Fibroblast of mammary gland (primary cell): ENCODE measurements around the gene NCS1.

ENCODE experiments used
- DNase-seq: peaks from one replicate; pipeline ENCODE4 v3.0.0-alpha.2; 2010; ENCODE audit warnings: low read depth
- H3K4me3 ChIP-seq: 2 replicates; pipeline ENCODE4 v1.5.1; 2011; ENCODE audit warnings: low read depth, mild to moderate bottlenecking, low read length, moderate library complexity; ENCODE audit not compliant: control insufficient read depth
- CTCF ChIP-seq: conservative IDR thresholded peaks from 2 replicates; pipeline ENCODE4 v1.5.1; 2011; ENCODE audit warnings: low read depth, low read length, inconsistent platforms; ENCODE audit not compliant: control insufficient read depth, insufficient read depth

Gene NCS1

GRCh38 chr9:130241198-130241535 lies 69.0 kb downstream of the NCS1 start:
- no peak for TF ChIP-seq CTCF
- no peak for DNase-seq
- no peak overlapping the region for H3K4me3 ChIP-seq

- no peak for TF ChIP-seq CTCF
- no peak overlapping the region for H3K4me3 ChIP-seq
Measured at GRCh38 chr9:130242270-130243014, 70.2 kb downstream of the NCS1 start.

GRCh38 chr9:130243015-130243881 lies 71.0 kb downstream of the NCS1 start:
- DNase-seq: peak; percentile 41
- no peak overlapping the region for H3K4me3 ChIP-seq
- TF ChIP-seq CTCF: peak; percentile 82

More at GRCh38 chr9:130242270-130243014, 70.2 kb downstream of the NCS1 start:
- no peak for DNase-seq

- TF ChIP-seq CTCF: no peak
- no peak for DNase-seq
- H3K4me3 ChIP-seq: no peak overlapping the region
Measured at GRCh38 chr9:130243882-130244170, 71.6 kb downstream of the NCS1 start.

GRCh38 chr9:130244548-130245165 lies 72.5 kb downstream of the NCS1 start:
- H3K4me3 ChIP-seq: no peak overlapping the region
- DNase-seq: no peak
- TF ChIP-seq CTCF: no peak

GRCh38 chr9:130245474-130245873 lies 73.3 kb downstream of the NCS1 start:
- DNase-seq: no peak
- H3K4me3 ChIP-seq: no peak overlapping the region
- TF ChIP-seq CTCF: no peak
